ENCODE results near the gene GALNT9.
"Not testable (repeated sequence)": the region's sequence is repeated elsewhere in the genome, so short reads cannot be mapped to it uniquely, and the experiment has no call there.

GALNT9 gene

GRCh38 chr12:132312516-132312915 lies 16.9 kb downstream of the GALNT9 start:
- DNase-seq (ENCODE audit: low spot score), result no peak

- DNase-seq (ENCODE audit: low spot score), result no peak
Observed at GRCh38 chr12:132311201-132311915, 18.0 kb downstream of the GALNT9 start.

- DNase-seq (ENCODE audit: low spot score), result no peak
Observed at GRCh38 chr12:132310181-132311040, 19.0 kb downstream of the GALNT9 start.

GRCh38 chr12:132309596-132310086 lies 19.7 kb downstream of the GALNT9 start:
- DNase-seq (ENCODE audit: low spot score), result no peak

GRCh38 chr12:132308853-132309595 lies 20.4 kb downstream of the GALNT9 start:
- DNase-seq (ENCODE audit: low spot score), result no peak

GRCh38 chr12:132307976-132308852 lies 21.2 kb downstream of the GALNT9 start:
- DNase-seq (ENCODE audit: low spot score), result no peak

GRCh38 chr12:132306885-132307191 lies 22.6 kb downstream of the GALNT9 start:
- no peak for DNase-seq (ENCODE audit: low spot score)

- no peak for DNase-seq (ENCODE audit: low spot score)
Observed at GRCh38 chr12:132305991-132306884, 23.2 kb downstream of the GALNT9 start.

GRCh38 chr12:132305560-132305966 lies 23.8 kb downstream of the GALNT9 start:
- no peak for DNase-seq (ENCODE audit: low spot score)

GRCh38 chr12:132304866-132305265 lies 24.5 kb downstream of the GALNT9 start:
- DNase-seq (ENCODE audit: low spot score), result not testable (repeated sequence)

- not testable (repeated sequence) for DNase-seq (ENCODE audit: low spot score)
Observed at GRCh38 chr12:132303853-132304373, 25.5 kb downstream of the GALNT9 start.

- no peak for DNase-seq (ENCODE audit: low spot score)
Observed at GRCh38 chr12:132302466-132303358, 26.7 kb downstream of the GALNT9 start.

GRCh38 chr12:132300789-132301722 lies 28.3 kb downstream of the GALNT9 start:
- no peak for DNase-seq (ENCODE audit: low spot score)

- no peak for DNase-seq (ENCODE audit: low spot score)
Observed at GRCh38 chr12:132296063-132296462, 33.3 kb downstream of the GALNT9 start.

GRCh38 chr12:132295561-132295960 lies 33.8 kb downstream of the GALNT9 start:
- DNase-seq (ENCODE audit: low spot score), result not testable (repeated sequence)

- DNase-seq (ENCODE audit: low spot score), result no peak
Observed at GRCh38 chr12:132295101-132295526, 34.3 kb downstream of the GALNT9 start.

- no peak for DNase-seq (ENCODE audit: low spot score)
Observed at GRCh38 chr12:132294121-132295034, 35.0 kb downstream of the GALNT9 start.

Data from HuH-7 (cell line).